ENCODE measurements around the gene PID1.

DNA sequence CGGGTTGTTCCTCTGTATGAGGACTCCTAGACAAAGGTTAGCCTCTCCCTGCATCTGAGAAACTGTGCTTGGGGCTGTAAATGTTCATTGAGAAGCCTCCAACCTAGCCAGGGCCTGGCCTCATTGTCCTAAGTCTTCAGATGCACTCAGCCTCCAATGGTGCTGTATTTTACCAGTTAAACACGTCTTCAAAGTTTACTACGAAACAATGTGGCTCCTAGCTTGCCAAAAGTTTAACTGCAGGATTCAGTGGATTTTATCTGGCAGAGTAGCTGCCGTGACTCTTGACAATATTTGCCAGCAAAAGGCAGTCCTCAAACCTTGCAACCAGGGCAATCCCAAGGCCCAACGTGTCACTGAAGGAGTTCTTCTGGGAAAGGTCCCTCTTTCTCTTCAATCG lies 1.1 kb downstream of the PID1 start:
- no peak for TF ChIP-seq POLR2A (IDR thresholded peaks at IDR 0.05; ENCODE audit: extremely low read depth, insufficient read length)
- TF ChIP-seq, protein P1, sequence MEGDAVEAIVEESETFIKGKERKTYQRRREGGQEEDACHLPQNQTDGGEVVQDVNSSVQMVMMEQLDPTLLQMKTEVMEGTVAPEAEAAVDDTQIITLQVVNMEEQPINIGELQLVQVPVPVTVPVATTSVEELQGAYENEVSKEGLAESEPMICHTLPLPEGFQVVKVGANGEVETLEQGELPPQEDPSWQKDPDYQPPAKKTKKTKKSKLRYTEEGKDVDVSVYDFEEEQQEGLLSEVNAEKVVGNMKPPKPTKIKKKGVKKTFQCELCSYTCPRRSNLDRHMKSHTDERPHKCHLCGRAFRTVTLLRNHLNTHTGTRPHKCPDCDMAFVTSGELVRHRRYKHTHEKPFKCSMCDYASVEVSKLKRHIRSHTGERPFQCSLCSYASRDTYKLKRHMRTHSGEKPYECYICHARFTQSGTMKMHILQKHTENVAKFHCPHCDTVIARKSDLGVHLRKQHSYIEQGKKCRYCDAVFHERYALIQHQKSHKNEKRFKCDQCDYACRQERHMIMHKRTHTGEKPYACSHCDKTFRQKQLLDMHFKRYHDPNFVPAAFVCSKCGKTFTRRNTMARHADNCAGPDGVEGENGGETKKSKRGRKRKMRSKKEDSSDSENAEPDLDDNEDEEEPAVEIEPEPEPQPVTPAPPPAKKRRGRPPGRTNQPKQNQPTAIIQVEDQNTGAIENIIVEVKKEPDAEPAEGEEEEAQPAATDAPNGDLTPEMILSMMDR (IDR thresholded peaks at IDR 0.05; ENCODE audit: low read depth, low read length): no peak

Measured in NB4 (cell line).